ENCODE measurements around the gene CTDSPL2.

The CTDSPL2 gene

DNA sequence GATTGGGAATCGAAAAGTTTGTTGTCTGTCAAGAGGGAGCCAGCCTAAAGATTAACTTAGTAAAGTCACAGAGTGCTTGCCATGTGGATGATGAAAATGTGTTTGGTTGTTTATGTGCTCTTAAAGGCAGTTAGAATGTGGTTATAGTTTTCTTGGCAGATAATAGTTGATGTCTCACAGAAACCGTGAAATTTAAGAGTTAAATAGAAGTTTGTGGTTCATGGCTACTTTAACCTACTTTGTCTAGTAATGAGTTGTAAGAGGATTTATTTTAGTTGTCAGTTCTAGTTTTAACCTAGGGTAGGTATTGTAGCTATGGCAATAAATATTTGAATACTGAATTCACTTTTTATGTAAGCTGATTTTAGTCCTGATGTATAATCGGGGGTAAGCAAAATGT is 73.1 kb downstream of the CTDSPL2 start:
- no peak for DNase-seq (ENCODE audit: low read depth)
- no peak overlapping the region for H3K4me3 ChIP-seq (ENCODE audit: low read length)
- no peak for TF ChIP-seq CTCF (IDR thresholded peaks at IDR 0.05; ENCODE audit: insufficient read depth, low read depth, low read length, missing control alignments)

GRCh38 chr15:44501768-44502366 is 74.4 kb downstream of the CTDSPL2 start:
- DNase-seq (ENCODE audit: low read depth) = peak; percentile 48
- no peak overlapping the region for H3K4me3 ChIP-seq (ENCODE audit: low read length)
- TF ChIP-seq CTCF (IDR thresholded peaks at IDR 0.05; ENCODE audit: insufficient read depth, low read depth, low read length, missing control alignments) = peak; percentile 63

DNA sequence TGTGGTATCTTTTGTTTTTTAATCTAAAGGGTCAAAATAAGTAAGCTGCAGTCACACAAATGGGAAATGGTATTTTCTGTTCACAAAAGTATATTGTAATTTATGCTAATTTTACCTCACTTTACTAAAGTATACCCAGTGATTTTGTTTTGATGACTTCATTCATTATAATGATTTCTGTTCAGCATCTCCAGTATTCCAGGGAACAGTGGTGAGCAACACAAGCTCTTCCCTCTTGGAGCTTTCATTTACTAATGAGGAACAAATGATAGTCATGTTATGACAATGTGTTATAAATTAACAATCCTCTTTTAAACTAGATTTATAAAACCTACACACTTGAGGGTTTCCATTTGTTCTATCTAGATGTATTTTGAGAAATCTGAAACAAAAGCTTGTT is 89.0 kb downstream of the CTDSPL2 start:
- H3K4me3 ChIP-seq (ENCODE audit: low read length) = no peak overlapping the region
- no peak for TF ChIP-seq CTCF (IDR thresholded peaks at IDR 0.05; ENCODE audit: insufficient read depth, low read depth, low read length, missing control alignments)
- no peak for DNase-seq (ENCODE audit: low read depth)

DNA sequence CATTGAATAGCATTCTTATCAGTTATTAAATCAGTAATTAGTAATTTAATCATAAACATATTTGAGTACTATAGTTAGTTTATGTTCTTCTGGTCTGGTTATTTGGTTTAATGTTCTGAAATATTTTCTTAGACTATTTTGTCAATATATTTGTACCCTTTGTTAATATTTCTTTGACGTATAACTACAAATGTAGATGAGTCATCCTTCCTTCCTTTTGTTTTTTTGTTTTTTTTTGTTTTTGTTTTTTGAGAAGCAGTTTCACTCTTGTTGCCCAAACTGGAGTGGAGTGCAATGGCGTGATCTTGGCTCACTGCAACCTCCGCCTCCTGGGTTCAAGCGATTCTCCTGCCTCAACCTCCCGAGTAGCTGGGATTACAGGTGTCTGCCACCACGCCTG is 92.1 kb downstream of the CTDSPL2 start:
- no peak overlapping the region for H3K4me3 ChIP-seq (ENCODE audit: low read length)
- TF ChIP-seq CTCF (IDR thresholded peaks at IDR 0.05; ENCODE audit: insufficient read depth, low read depth, low read length, missing control alignments) = no peak
- no peak for DNase-seq (ENCODE audit: low read depth)

DNA sequence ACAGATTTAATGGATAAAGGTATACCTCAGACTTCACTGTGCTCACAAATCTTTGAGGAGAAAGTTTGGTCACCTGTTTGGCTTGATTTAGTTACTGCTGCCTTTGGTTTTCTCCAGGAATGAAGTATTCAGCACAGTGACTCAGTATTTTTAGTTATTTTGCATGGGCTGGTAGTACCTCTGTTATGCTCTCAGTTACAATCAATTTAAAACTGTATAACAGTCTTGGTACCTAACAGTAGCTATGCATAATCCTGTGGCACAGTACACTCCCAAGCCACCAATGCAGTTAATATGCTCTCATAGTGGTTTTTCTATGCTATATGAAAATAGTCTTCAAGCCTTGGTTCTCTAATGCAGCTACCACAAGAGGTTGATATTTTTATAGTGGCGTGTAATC is 97.6 kb downstream of the CTDSPL2 start:
- TF ChIP-seq CTCF (IDR thresholded peaks at IDR 0.05; ENCODE audit: insufficient read depth, low read depth, low read length, missing control alignments) = no peak
- no peak overlapping the region for H3K4me3 ChIP-seq (ENCODE audit: low read length)
- DNase-seq (ENCODE audit: low read depth) = no peak

- H3K4me3 ChIP-seq (ENCODE audit: low read length) = no peak overlapping the region
- TF ChIP-seq CTCF (IDR thresholded peaks at IDR 0.05; ENCODE audit: insufficient read depth, low read depth, low read length, missing control alignments) = no peak
- no peak for DNase-seq (ENCODE audit: low read depth)
These were observed 99.8 kb downstream of the CTDSPL2 start for GRCh38 chr15:44527241-44527640.

GRCh38 chr15:44529864-44530604 is 102.6 kb downstream of the CTDSPL2 start:
- TF ChIP-seq CTCF (IDR thresholded peaks at IDR 0.05; ENCODE audit: insufficient read depth, low read depth, low read length, missing control alignments) = no peak
- DNase-seq (ENCODE audit: low read depth) = no peak
- no peak overlapping the region for H3K4me3 ChIP-seq (ENCODE audit: low read length)

Data from epithelial cell of esophagus (primary cell).